Common myeloid progenitor, CD34-positive (primary cell): ENCODE data around the gene SBF2.

Experiments used
- CTCF ChIA-PET: fragments of 350-600 bp; sonication (Branson Sonifier 250); formaldehyde crosslinking; loops from one replicate; lab custom pipeline; 2021; ENCODE audit warnings: antibody characterized with exemption; lab: Charles Lee
- POLR2A ChIA-PET: fragments of 350-600 bp; sonication (Branson Sonifier 250); formaldehyde crosslinking; loops from one replicate; lab custom pipeline; 2021; ENCODE audit warnings: antibody characterized with exemption; lab: Charles Lee
- DNase-seq, 3 donors: peaks; one replicate each; pipeline versions ENCODE4 v3.0.0 to v3.0.0-alpha.2; 2013
- H3K27ac ChIP-seq, 2 experiments: 1 replicate in 1 of 2; 2 replicates in 1 of 2; pipeline ENCODE4 v1.7.0; 2013; ENCODE audit warnings: inconsistent platforms in 2 of 2, low read length in 2 of 2, mild to moderate bottlenecking in 2 of 2, low read depth in 1 of 2, moderate library complexity in 1 of 2; ENCODE audit not compliant: severe bottlenecking in 2 of 2, insufficient read depth in 1 of 2, poor library complexity in 1 of 2
- H3K27me3 ChIP-seq, 5 experiments: replicated peaks in 2 of 5; 1 replicate in 3 of 5; 2 replicates in 2 of 5; pipeline versions ENCODE4 v1.6.1 to v1.7.0; 2013; ENCODE audit warnings: low read length in 4 of 5, mild to moderate bottlenecking in 2 of 5, moderate library complexity in 2 of 5, inconsistent platforms in 1 of 5; ENCODE audit not compliant: insufficient read depth in 5 of 5, control insufficient read depth in 4 of 5
- H3K36me3 ChIP-seq, 4 experiments: 1 replicate in 2 of 4; 2 replicates in 2 of 4; pipeline versions ENCODE4 v1.6.1 to v1.7.0; 2013; ENCODE audit warnings: low read length in 3 of 4, control low read depth in 1 of 4, mild to moderate bottlenecking in 1 of 4; ENCODE audit not compliant: control insufficient read depth in 4 of 4, insufficient read depth in 4 of 4
- H3K4me1 ChIP-seq, 4 experiments: 1 replicate in 3 of 4; 2 replicates in 1 of 4; pipeline versions ENCODE4 v1.6.1 to v1.7.1; 2013; ENCODE audit warnings: low read length in 3 of 4, mild to moderate bottlenecking in 3 of 4, control low read depth in 1 of 4, inconsistent platforms in 1 of 4, moderate library complexity in 1 of 4; ENCODE audit not compliant: control insufficient read depth in 4 of 4, insufficient read depth in 4 of 4; ENCODE audit errors: control extremely low read depth in 1 of 4
- H3K4me3 ChIP-seq, 7 experiments: 1 replicate in 4 of 7; 2 replicates in 3 of 7; pipeline versions ENCODE4 v1.5.1 to v1.7.0; 2013; ENCODE audit warnings: mild to moderate bottlenecking in 7 of 7, low read length in 6 of 7, moderate library complexity in 6 of 7, inconsistent platforms in 2 of 7, low read depth in 2 of 7, control low read depth in 1 of 7; ENCODE audit not compliant: insufficient read depth in 4 of 7, control insufficient read depth in 1 of 7; ENCODE audit errors: extremely low read depth in 1 of 7
- H3K9me3 ChIP-seq, 5 experiments: 1 replicate in 4 of 5; 2 replicates in 1 of 5; pipeline versions ENCODE4 v1.6.1 to v1.7.1; 2013; ENCODE audit warnings: low read length in 4 of 5, mild to moderate bottlenecking in 2 of 5, inconsistent platforms in 1 of 5, low read depth in 1 of 5, moderate library complexity in 1 of 5; ENCODE audit not compliant: control insufficient read depth in 4 of 5, insufficient read depth in 2 of 5; ENCODE audit errors: control extremely low read depth in 1 of 5
- whole genome bisulfite sequencing: methylation state at CpG from one replicate; pipeline ENCODE4 v1.1.5; 2013; ENCODE audit not compliant: insufficient coverage; 5-methylcytosine and 5-hydroxymethylcytosine counted together

Gene SBF2

DNA sequence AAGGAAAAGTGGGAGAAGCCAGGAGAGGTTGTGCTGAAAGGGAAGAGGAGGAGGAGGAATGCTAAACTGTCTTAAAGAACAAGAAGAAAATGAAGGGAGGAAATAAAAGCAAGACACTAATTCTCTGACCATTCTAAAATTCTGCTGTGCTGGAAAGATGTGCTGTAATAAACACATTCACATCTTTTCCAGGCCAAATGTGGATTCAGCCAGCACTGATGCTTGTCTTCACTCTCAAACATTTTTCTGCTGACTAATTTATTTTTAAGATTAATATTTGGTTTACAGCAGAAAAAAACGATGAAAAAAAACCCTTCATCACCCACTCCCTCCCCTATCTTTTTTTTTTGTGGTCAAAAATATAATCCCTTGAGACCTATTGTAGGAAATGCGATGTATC lies 406.5 kb downstream of the SBF2 start:
- H3K27ac ChIP-seq, result no peak overlapping the region
- H3K27me3 ChIP-seq, result no peaks in the 10 kb centered on the region
- WGBS, result no CpG with 5 or more reads among the region's 2 CpGs
- no peak overlapping the region for H3K4me3 ChIP-seq
- DNase-seq, result no peak
- no peaks in the 10 kb centered on the region for H3K36me3 ChIP-seq
- no peaks in the 10 kb centered on the region for H3K9me3 ChIP-seq
- H3K4me1 ChIP-seq, result no peaks in the 10 kb centered on the region
- ChIA-PET CTCF (no interaction called here), POLR2A (no interaction called here)

DNA sequence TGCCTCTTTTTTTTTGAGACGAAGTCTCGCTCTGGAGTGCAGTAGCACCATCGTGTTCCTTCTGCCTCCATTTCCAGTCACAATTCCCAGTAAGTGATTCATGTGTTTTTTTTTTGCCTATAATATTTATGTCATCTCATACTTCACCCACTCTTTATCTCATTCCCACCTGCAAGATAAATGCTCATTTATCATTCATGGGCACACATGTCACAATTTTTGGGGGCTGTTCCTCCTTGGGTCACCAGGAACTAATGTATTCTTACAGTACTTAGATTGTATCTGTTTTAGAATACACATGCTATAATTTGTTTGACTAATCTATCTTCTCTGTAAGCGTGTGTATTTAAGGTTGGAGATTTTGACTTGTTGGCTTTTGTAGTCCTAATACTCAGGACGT lies 407.4 kb downstream of the SBF2 start:
- no peak for DNase-seq
- Histone ChIP-seq H3K36me3 (no peaks in the 10 kb centered on the region), H3K27ac (no peak overlapping the region), H3K9me3 (no peaks in the 10 kb centered on the region), H3K4me1 (no peaks in the 10 kb centered on the region), H3K27me3 (no peaks in the 10 kb centered on the region), H3K4me3 (no peak overlapping the region)
- no CpG with 5 or more reads among the region's 5 CpGs for WGBS
- ChIA-PET POLR2A (no interaction called here), CTCF (no interaction called here)

DNA sequence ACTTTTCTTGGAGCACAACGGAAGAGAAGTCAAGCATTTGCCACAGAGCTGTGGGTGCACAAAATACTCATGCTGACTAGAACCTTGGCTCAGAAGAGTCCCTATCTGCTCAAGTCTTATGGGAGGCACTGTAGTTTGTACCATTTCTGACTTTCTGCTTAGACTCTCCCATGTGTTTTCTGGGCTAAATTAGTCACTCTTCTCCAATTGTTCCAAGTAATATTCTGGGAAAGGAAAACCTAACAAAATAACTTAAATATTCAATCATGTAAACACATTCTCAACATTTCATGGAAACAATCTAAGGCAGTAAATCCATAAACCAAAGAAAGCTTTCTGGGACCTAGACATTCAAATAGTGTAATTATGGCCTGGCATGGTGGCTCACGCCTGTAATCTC lies 409.4 kb downstream of the SBF2 start:
- WGBS, result 100% methylated on average over 2 of the region's 2 CpGs
- ChIA-PET CTCF (interaction anchor here (1.7 kb wide), 1 partner anchor 10 kb away, joined by 3 read pairs; no protein-coding TSS in a partner anchor), POLR2A (no interaction called here)
- no peaks in the 10 kb centered on the region for H3K9me3 ChIP-seq
- no peak overlapping the region for H3K4me3 ChIP-seq
- H3K27ac ChIP-seq, result no peak overlapping the region
- no peaks in the 10 kb centered on the region for H3K27me3 ChIP-seq
- H3K4me1 ChIP-seq, result no peaks in the 10 kb centered on the region
- no peak for DNase-seq
- H3K36me3 ChIP-seq, result no peaks in the 10 kb centered on the region

DNA sequence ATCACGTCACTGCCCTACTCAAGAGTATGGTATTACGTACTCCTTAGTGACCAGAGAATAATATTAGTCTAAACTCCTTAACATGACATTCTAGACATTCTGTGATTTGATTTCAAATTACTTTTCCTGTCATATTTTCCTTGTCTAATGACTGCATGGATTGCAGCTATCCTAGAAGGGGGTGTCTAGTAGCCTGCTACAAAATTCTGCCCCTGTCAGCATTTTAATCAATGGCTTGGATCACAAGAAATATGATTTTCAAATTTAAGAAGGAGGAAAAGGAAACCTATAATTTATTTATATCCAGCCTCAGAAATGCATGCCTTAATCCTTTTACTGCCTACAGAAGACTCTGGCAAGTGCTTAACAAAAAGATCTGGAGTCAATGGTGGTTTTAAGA lies 413.4 kb downstream of the SBF2 start:
- CTCF ChIA-PET, result interaction anchor here (0.8 kb wide), 1 partner anchor 123 kb away, joined by 3 read pairs; no protein-coding TSS in a partner anchor

DNA sequence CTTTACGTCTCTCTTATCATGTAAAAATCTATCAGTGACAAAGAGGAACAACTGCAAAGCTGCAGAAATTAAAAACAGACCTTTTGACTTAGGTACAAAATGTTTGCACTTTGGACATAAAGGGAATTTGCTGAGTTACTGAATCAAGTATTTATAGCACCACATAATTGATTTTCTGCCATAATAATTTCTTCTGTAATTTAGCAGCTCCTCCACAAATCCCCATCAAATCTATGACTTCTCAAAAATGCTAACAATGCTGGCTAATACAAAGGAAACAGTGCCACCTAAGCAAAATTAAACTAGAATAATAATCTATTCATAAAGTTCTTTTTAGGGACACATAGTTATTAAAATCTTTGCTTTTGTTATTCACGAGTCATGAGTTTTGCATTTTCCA lies 415.1 kb downstream of the SBF2 start:
- peaks cover 0 to 1% (median 0%) of the 10 kb centered on the region in 5 experiments for H3K9me3 ChIP-seq
- ChIA-PET POLR2A (no interaction called here), CTCF (no interaction called here)

More for the DNA sequence above, 413.4 kb downstream of the SBF2 start:
- POLR2A ChIA-PET, result no interaction called here
- no peaks in the 10 kb centered on the region for H3K4me1 ChIP-seq
- H3K9me3 ChIP-seq, result peaks cover 0 to 1% (median 0%) of the 10 kb centered on the region in 5 experiments
- no peak overlapping the region for H3K27ac ChIP-seq
- H3K27me3 ChIP-seq, result no peaks in the 10 kb centered on the region
- no peak for DNase-seq
- H3K4me3 ChIP-seq, result no peak overlapping the region
- no peaks in the 10 kb centered on the region for H3K36me3 ChIP-seq
- WGBS, result 100% methylated on average over 2 of the region's 2 CpGs

DNA sequence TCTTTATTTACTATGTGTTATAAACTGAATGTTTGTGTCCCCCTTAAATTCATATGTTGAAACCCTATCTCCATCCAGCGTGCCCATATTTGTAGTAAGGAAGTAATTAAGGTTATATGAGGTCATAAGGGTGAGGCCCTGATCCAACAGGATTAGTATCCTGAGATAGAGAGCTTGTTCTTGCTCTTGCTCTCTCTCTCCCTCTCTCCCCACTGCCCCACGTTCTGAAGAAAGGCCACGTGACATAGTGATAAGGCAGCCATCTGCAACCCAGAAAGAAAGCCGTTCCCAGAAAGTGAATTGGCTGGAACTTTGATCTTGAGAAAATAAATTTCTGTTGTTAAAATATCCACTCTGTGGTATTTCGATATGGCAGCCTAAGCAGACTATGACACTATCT lies 417.7 kb downstream of the SBF2 start:
- Histone ChIP-seq H3K4me1 (no peaks in the 10 kb centered on the region), H3K4me3 (no peak overlapping the region), H3K27ac (no peak overlapping the region), H3K27me3 (no peaks in the 10 kb centered on the region), H3K36me3 (peaks cover 0 to 4% (median 1%) of the 10 kb centered on the region in 4 experiments), H3K9me3 (peaks cover 0 to 12% (median 4%) of the 10 kb centered on the region in 5 experiments)
- ChIA-PET CTCF (no interaction called here), POLR2A (no interaction called here)
- DNase-seq, result no peak
- 100% methylated on average over 3 of the region's 5 CpGs for WGBS

More for the DNA sequence above, 415.1 kb downstream of the SBF2 start:
- H3K36me3 ChIP-seq, result no peaks in the 10 kb centered on the region
- H3K27me3 ChIP-seq, result no peaks in the 10 kb centered on the region
- H3K27ac ChIP-seq, result no peak overlapping the region
- no peak overlapping the region for H3K4me3 ChIP-seq
- no CpG with 5 or more reads among the region's 2 CpGs for WGBS
- DNase-seq, result no peak
- no peaks in the 10 kb centered on the region for H3K4me1 ChIP-seq

DNA sequence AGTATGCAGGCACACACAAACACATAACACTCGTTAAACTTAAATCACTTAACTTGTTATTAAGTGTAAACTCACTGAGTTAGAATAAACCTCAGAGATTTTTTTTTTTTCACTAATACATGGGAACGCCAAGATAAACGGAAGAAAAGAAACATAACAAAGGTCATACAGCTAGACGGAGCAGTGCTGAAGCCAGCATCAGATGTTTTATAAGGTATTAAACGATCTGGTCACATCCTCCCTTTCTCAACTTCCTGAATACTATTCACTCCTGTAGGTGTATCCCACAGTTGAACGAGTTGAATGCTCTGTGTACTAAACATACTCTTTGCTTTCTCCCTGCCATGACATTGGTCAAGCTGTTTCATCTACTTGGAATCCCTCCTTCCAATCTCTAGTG lies 418.2 kb downstream of the SBF2 start:
- no peaks in the 10 kb centered on the region for H3K4me1 ChIP-seq
- no peak overlapping the region for H3K27ac ChIP-seq
- DNase-seq, result no peak
- ChIA-PET CTCF (no interaction called here), POLR2A (no interaction called here)
- peaks cover 0 to 12% (median 4%) of the 10 kb centered on the region in 5 experiments for H3K9me3 ChIP-seq
- no peak overlapping the region for H3K4me3 ChIP-seq
- H3K36me3 ChIP-seq, result peaks cover 0 to 4% (median 1%) of the 10 kb centered on the region in 4 experiments
- WGBS, result 84% methylated on average over 4 of the region's 6 CpGs
- no peaks in the 10 kb centered on the region for H3K27me3 ChIP-seq
